Right lobe of liver (tissue), 6 donors: Measurements from ENCODE around the gene HECW1. TPM values are rescaled to one million over a fixed set of nuclear protein-coding genes. Genes with fewer than 3 reads are reported as not detected.

Experiments
- ATAC-seq, 4 donors: fragments of 200-7000 bp; cut with Tn5 transposase; one replicate each; pipeline ENCODE4 v1.9.1; 2020; ENCODE audit warnings: mild to moderate bottlenecking in 4 of 4, moderate library complexity in 4 of 4
- DNase-seq, 3 donors: peaks; one replicate each; pipeline ENCODE4 v3.0.0-alpha.2; 2020
- H3K27ac ChIP-seq, 3 donors: fragments of 200-600 bp; one replicate each; pipeline ENCODE4 v1.8.0; 2022
- H3K27me3 ChIP-seq, 2 donors: fragments of 200-600 bp; one replicate each; pipeline ENCODE4 v1.8.0; 2022
- H3K36me3 ChIP-seq, 4 donors: fragments of 200-600 bp; sonication (generic) in 1 of 4; one replicate each; pipeline versions ENCODE4 v1.5.1 to v1.8.0; 2017 to 2022; ENCODE audit warnings: control low read depth in 1 of 4
- H3K4me1 ChIP-seq, 4 donors: fragments of 200-600 bp; sonication (generic) in 1 of 4; one replicate each; pipeline versions ENCODE4 v1.5.1 to v1.8.0; 2017 to 2022; ENCODE audit warnings: control low read depth in 1 of 4
- H3K4me3 ChIP-seq, 3 donors: fragments of 200-600 bp; one replicate each; pipeline ENCODE4 v1.8.0; 2022
- H3K9me3 ChIP-seq, 4 donors: fragments of 200-600 bp; sonication (generic) in 1 of 4; one replicate each; pipeline versions ENCODE4 v1.5.1 to v1.8.0; 2017 to 2022; ENCODE audit warnings: control low read depth in 1 of 4
- POLR2A ChIP-seq: fragments of 450-650 bp; IDR thresholded peaks from one replicate; pipeline ENCODE4 v1.6.1; 2017; ENCODE audit warnings: antibody characterized with exemption, mild to moderate bottlenecking
- WGBS: methylation state at CpG from one replicate; pipeline ENCODE4 v1.1.6; 2018; ENCODE audit warnings: low coverage, low lambda C conversion rate; ENCODE audit not compliant: insufficient coverage; ENCODE audit errors: missing lambda C conversion rate; 5-methylcytosine and 5-hydroxymethylcytosine counted together
- intact Hi-C, 2 donors: fragments of 100-400 bp; cut with DNase I; formaldehyde crosslinking; loops; one replicate each; pipeline versions ENCODE4 v1.11.2 to v1.14.1; 2022
- total RNA-seq, 6 experiments: library from RNA; depleted of rRNA in 2 of 6; stranded (reverse); fragments of >200 nt in 2 of 6; fragmentation: NEBNext Ultra II Directional in 3 of 6; extraction: Animal tissue kit (Norgen Biotek cat#: 25700) in 3 of 6; gene quantifications; one replicate each; pipeline versions ENCODE4 v1.1.0 to v1.2.4, GENCODE V29; 2016 to 2023
- TF ChIP-seq, protein P1 (sequence below), 4 donors: fragments of 200-600 bp in 3 of 4; fragments of 450-650 bp in 1 of 4; IDR thresholded peaks; one replicate each; pipeline versions ENCODE4 v1.5.1 to v1.8.0; 2016 to 2022; ENCODE audit warnings: antibody characterized with exemption in 4 of 4, mild to moderate bottlenecking in 2 of 4
- donor health status: DM: no; HTN: yes; CAD: no.
- donor health status: DM: no; HTN: no; CAD: no.
- donor health status: DM: no; HTN: no; CAD: no.
- donor health status: DM: no; HTN: yes; CAD: no.
- donor health status: DM: no; HTN: yes; CAD: no.

The HECW1 gene
- total RNA-seq, 6 experiments from 2014 or later: 0.02 to 0.87 (median 0.09) TPM; not detected in 1

DNA sequence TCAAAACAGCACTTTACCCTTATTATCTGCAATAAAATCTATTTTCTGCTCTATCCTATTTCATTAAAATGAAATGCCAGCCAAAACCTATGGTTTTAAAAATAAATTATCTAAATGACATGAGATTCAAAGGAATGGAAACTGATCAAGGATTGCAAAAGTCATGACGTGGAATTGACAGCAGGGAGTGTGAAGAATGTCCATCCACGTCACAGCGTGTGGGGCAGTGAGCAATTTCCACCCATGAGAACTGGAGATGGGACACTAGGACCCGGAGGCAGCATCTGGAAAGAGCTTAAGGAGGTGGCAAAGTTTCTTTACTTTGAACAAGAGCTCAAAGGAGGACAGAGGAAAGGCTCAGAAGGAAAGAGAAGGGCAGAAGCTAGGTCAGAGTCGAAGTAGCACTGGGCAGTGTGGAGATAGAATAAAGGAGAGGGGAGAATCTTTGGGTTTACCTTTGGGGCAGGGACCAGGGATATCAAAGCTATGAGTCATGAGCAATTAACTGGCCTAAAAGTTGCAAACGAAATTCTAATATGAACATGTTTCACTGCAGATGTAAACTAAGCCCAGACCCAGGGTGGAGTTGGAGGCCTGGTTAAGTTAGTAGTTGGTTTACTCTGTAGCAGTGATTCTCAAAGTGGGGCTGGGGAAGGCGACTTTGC lies 445.5 kb downstream of the HECW1 start:
- Histone ChIP-seq H3K27me3 (no peaks in the 10 kb centered on the region), H3K4me3 (no peak overlapping the region), H3K27ac (no peak overlapping the region), H3K36me3 (no peaks in the 10 kb centered on the region), H3K4me1 (peaks cover 0 to 10% (median 0%) of the 10 kb centered on the region in 4 donors), H3K9me3 (no peaks in the 10 kb centered on the region)
- 78% methylated on average over 7 of the region's 7 CpGs for WGBS
- no peak for ATAC-seq
- TF ChIP-seq, protein P1, sequence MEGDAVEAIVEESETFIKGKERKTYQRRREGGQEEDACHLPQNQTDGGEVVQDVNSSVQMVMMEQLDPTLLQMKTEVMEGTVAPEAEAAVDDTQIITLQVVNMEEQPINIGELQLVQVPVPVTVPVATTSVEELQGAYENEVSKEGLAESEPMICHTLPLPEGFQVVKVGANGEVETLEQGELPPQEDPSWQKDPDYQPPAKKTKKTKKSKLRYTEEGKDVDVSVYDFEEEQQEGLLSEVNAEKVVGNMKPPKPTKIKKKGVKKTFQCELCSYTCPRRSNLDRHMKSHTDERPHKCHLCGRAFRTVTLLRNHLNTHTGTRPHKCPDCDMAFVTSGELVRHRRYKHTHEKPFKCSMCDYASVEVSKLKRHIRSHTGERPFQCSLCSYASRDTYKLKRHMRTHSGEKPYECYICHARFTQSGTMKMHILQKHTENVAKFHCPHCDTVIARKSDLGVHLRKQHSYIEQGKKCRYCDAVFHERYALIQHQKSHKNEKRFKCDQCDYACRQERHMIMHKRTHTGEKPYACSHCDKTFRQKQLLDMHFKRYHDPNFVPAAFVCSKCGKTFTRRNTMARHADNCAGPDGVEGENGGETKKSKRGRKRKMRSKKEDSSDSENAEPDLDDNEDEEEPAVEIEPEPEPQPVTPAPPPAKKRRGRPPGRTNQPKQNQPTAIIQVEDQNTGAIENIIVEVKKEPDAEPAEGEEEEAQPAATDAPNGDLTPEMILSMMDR (IDR thresholded peaks at IDR 0.05): no peak
- no peak for DNase-seq
- intact Hi-C loops: no loop called here

- H3K4me3 ChIP-seq: no peak overlapping the region
- ATAC-seq (no peak), DNase-seq (no peak)
- H3K9me3 ChIP-seq: no peaks in the 10 kb centered on the region
- H3K36me3 ChIP-seq: no peaks in the 10 kb centered on the region
- no peaks in the 10 kb centered on the region for H3K27me3 ChIP-seq
- intact Hi-C loops: no loop called here
- no peak for TF ChIP-seq POLR2A
- TF ChIP-seq, protein P1 (IDR thresholded peaks at IDR 0.05): no peak
- peaks cover 0 to 10% (median 0%) of the 10 kb centered on the region in 4 donors for H3K4me1 ChIP-seq
- no peak overlapping the region for H3K27ac ChIP-seq
- WGBS: 91% methylated on average over 11 of the region's 14 CpGs
Observed at GRCh38 chr7:43559171-43559945, 446.9 kb downstream of the HECW1 start.

DNA sequence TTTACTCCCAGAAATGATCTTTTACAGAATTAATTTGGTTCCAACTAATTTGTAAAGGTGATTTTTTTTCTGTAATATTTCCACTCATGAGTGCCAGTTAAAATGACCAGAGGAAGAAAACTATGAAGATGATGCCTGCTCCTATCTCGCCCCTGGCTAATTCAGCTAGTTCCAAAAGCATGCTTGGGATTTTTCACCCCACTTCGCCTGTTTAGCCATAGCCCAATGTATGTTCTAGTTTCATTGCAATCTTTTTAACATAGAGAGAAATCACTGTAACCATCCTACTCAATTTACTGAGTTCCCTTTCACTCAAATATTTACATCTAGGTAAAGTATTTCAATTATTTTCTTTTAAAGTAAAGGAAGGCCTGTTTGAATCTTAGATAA lies 447.5 kb downstream of the HECW1 start:
- no peaks in the 10 kb centered on the region for H3K9me3 ChIP-seq
- 89% methylated on average over 2 of the region's 2 CpGs for WGBS
- intact Hi-C loops: no loop called here
- no peak for TF ChIP-seq POLR2A
- TF ChIP-seq, protein P1 (IDR thresholded peaks at IDR 0.05): no peak
- ATAC-seq: no peak
- no peak overlapping the region for H3K27ac ChIP-seq
- H3K4me3 ChIP-seq: no peak overlapping the region
- H3K27me3 ChIP-seq: no peaks in the 10 kb centered on the region
- DNase-seq: no peak
- H3K4me1 ChIP-seq: peaks cover 0 to 10% (median 0%) of the 10 kb centered on the region in 4 donors
- no peaks in the 10 kb centered on the region for H3K36me3 ChIP-seq

GRCh38 chr7:43560742-43561330 lies 448.4 kb downstream of the HECW1 start:
- Histone ChIP-seq H3K9me3 (no peaks in the 10 kb centered on the region), H3K4me3 (no peak overlapping the region), H3K27ac (no peak overlapping the region), H3K27me3 (no peaks in the 10 kb centered on the region), H3K36me3 (no peaks in the 10 kb centered on the region), H3K4me1 (peaks cover 0 to 10% (median 0%) of the 10 kb centered on the region in 4 donors)
- peak; percentile 86 to 96 (median 92) for ATAC-seq
- intact Hi-C loops: no loop called here
- TF ChIP-seq, protein P1 (IDR thresholded peaks at IDR 0.05): no peak
- no peak for TF ChIP-seq POLR2A
- WGBS: 27% methylated on average over 2 of the region's 7 CpGs
- no peak for DNase-seq
